Occipital lobe (tissue), 2 donors: ENCODE measurements around the gene LSAMP. TPM values are rescaled to one million over a fixed set of nuclear protein-coding genes. Genes with fewer than 3 reads are reported as not detected.
"Not testable (repeated sequence)": the region's sequence is repeated elsewhere in the genome, so short reads cannot be mapped to it uniquely, and the experiment has no call there.

Experiments
- DNase-seq: peaks from one replicate; lab custom pipeline; 2025; lab: John Stamatoyannopoulos, UW
- total RNA-seq: library from RNA; depleted of rRNA; stranded (reverse); fragments of >200 nt; gene quantifications from one replicate; pipeline ENCODE4 v1.2.3, GENCODE V29; 2014

Gene LSAMP
- total RNA-seq, 1 donor from 2014 or later: 47.3 TPM

DNA sequence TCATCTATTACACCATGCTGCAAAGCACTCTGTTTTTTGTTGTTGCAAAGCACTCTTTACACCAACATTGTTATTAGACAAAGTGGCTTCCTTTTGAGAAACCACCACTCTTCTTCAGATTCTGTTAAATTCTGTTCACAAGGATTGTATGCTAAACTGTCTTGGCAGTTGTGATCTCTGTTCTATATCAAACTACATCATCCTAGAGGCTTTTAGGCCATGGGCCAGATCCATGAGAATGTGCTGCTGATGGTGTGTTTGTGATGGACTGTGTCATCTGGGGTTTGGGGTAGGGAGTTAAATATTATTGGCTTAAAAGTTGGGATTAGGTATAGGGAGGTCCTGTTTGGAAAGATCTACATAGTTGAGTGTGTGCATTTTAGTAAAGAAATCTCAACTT, 592.2 kb downstream of the LSAMP start:
- no peak for DNase-seq

DNA sequence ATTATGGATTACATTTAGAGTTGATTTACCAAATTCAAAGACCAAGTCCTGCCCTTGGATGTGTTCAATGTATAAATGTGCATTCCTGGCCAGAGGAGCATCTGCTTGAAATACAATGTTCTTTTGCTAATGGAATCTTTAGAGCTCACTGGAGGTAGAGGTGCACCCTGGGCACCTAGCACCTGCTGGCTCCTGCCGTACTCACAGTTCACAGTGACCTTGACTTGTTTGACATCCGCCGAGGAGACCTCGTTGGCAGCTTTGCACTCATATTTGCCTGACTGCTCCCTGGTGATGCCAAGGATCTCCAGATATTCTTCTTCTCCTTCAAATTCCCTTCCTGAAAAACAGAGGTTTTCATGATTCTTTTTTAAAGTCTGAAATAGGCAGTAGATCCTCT, 593.0 kb downstream of the LSAMP start:
- DNase-seq: no peak

DNA sequence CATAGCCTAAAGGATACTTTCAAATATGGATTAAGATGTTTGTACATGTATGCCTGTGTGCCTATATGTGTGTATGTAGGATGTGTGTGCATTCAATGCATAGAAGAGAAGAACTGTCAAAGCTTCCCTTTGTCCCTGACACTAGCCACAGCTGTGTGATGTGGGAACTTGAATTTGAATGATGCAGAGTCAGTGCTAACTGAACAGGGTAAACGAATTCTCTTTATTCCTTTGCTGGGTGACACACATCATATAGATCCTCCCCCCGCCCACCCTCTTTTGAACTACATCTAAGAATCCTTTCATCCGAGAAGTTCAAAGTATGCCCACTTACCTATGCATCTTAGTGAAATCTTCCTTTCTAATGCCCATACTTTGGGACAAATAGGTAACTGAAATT, 593.7 kb downstream of the LSAMP start:
- DNase-seq: no peak

DNA sequence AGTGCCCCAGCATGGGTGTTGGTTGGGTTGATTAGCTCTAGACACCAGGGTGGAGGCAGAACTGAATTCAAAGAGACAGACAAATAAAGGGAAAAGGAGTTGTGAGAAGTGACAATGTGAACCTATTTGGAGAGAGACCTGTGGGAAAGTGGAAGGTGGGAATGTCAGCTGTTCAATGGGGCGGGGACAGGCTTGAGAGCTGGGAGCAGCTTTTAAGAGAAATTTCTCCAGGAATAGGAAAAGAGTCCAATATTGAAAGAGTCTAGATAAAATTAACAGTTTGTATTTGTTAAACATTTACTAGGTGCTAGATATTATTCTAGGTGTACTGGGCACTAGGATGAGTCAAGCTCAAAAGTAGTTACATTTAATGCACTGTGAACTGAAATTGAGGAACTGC, 596.6 kb downstream of the LSAMP start:
- no peak for DNase-seq

DNA sequence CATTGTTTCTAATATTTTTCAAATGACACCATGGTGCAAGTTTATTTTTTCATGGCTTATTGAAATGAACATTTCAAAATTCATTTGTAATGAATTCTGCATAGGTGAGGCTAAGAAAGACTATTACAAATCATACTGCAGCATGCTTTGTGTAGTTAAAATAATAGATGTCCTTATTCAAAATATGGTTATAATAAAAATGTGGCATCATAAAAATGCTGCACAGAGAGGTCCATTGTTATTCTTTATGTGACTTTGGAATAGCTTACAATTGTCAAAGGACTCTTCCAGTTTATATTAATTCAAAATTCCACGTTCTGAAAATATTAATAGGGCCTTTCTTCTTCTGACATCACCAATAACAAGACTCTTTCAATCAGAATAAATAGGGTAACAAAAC, 599.3 kb downstream of the LSAMP start:
- DNase-seq: no peak

DNA sequence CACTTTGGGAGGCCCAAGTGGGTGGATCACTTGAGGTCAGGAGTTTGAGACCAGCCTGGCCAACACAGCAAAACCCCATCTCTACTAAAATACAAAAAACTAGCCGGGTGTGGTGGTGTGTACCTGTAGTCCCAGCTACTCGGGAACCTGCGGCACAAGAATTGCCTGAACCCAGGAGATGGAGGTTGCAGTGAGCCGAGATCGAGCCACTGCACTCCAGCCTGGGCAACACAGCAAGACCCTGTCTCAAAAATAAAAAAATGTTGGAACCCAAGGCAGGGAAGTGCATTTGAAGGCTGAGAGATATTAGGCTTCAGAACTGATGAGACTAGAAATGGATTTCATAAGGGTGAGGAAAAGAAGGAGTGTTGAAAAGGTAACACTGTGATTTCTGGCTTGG, 600.6 kb downstream of the LSAMP start:
- DNase-seq: not testable (repeated sequence)

DNA sequence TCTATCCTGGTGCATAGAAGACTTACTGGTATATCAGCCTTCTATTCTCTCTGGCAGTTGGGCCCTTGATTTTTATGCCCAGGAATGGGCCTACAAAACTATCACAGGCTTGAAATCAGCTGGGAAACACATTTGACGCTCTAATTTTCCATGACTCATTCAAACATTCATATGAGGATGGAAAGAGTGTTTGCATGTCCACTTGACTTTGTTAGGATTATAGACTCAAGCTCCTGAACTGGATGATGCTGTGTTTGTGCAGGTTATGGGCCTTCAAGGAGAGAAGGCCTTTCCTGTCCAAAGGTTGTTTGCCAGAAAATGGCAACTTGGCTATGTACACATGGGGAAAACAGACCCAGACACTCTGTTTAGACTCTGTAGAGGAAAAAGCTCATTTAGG, 602.1 kb downstream of the LSAMP start:
- DNase-seq: no peak

DNA sequence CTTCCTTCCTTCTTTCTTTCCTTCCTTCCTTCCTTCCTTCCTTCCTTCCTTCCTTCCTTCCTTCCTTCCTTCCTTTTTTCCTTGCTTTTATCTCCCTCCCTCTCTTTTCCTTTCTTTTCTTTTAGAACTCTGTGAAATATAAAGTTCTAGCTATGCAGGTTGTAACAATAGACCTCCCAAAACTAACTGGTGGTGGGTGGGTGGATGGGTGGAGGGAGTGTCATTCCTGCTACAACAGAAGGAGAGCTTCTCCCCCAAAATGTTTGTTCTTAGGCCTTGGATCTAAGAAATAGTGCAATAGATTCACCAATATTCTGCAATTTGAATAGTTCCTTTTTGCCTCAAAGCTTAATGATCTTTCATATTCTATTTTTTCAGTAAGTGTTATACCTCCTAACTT, 606.0 kb downstream of the LSAMP start:
- no peak for DNase-seq

DNA sequence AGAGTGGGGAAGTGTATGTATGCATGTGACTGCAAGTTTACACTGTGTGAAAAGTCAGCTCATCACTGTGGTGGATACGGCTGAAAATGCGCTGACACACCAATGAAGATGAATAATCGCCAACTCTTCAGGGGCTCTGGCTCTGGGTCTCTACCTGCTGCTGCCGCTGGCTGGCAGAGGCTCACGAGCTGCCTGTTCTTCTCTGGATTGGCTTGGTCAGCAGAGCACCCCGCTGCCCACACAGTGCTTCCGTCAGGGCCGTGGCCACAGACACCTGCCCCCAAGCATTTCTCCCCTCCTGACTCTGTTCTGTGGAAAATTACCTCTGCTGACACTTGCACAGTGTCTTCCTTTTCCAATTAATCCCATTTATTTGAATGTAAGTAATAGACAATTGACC, 606.5 kb downstream of the LSAMP start:
- no peak for DNase-seq

DNA sequence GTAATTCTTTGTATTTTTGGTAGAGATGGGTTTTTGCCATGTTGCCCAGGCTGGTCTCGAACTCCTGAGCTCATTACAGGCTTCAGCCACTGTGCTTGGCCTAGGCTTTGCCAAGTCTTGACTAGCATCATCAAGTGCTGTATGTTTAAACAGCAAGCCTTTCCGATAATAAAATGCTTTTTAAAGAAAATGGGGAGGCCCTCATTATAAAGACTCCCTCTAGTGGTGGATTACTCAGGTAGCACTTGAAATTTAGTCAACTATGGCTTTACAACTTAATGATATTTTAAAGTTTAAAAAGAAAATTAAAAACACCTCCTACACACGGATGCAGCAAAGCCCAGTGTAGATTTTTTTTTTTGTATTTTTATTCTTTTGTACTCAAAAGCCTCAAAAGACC, 608.3 kb downstream of the LSAMP start:
- no peak for DNase-seq

DNA sequence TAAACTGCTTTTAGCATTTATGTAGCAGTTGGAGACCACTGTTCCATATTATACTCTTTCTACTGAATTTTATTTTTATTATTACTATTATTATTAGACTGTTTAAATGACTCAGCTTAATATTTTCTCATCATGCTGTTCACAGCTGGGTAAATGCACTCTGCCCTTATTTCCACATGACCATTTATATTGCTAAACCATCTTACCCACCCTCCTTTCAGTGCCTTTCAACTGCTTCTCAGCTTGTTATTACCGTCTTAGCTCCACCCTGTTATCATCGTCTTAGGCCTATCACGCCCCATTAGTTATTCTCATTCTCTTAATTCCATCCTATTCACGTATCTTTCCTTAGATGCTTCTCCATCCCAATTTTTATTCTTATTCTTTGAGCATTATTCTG, 609.3 kb downstream of the LSAMP start:
- DNase-seq: no peak

DNA sequence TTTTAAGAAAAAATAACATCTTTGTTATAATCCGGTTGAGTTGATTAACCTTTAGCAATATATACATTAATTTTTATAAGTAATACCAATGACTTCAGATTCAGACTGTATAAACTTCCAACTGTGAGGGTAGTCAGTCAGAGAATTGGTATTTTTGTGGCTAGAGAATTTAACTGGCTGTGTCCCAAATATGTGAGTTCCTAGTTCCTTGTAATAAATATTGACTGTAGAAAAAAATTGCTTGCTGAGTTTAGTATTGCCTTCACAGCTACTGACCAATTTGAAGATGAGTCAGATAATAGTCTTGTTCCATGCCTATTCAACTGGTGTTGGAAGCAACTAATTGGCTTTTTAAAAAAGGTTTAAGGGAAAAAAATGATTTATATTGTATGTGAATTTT, 611.2 kb downstream of the LSAMP start:
- no peak for DNase-seq

DNA sequence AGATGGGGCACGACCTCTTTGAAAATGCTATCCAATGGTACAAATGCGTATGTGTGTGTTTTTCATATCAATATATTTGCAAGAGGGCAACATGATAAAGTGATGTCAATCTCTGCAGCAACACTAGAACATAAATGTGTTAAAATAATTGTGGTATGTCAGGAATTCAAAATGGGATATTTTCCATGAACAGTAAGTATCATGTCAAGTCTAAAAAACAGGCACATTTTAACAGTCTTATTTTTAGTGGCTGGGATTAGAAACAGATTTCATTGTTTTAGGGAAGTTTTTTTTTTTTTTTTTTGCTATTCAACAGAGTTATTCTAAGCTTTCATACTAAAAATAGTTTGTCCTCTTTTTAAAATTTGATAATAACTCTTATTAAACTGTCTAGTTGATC, 612.2 kb downstream of the LSAMP start:
- no peak for DNase-seq

DNA sequence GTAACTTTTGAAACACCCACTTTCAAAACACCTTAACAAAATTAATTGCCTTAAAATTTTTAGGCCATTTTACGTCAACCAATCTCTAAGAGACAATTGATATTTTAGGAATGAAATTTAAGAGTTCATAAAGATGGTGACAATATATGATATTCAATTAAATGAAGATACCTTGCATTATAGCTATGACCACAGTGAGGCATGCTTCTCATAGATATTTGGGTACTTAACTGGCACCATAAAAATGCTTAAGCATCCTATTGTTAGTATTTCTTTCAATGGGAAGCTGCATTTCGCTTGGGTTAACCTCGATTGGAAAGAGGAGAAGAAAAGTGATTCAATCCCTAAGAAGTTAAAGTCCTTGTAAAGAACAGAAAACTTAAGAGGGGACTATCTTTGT, 613.0 kb downstream of the LSAMP start:
- no peak for DNase-seq

DNA sequence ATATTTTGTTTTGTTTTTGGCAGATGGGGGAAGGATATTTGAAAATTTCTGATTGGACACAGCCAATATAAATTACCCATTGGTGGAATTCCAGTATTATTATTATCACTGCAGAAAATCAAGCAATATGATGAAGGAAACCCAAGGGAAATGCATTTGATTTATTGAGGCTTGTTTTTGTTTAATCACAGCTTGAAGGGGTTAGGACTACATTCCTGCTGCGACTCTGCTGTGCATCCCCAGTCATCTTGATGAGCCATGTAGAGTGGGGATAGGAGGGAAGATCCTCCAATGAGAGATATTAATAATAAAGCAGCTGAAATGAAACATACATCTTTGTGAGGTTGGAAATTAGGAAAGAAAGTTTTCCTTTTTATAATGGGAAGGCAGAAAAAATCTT, 613.4 kb downstream of the LSAMP start:
- DNase-seq: no peak

DNA sequence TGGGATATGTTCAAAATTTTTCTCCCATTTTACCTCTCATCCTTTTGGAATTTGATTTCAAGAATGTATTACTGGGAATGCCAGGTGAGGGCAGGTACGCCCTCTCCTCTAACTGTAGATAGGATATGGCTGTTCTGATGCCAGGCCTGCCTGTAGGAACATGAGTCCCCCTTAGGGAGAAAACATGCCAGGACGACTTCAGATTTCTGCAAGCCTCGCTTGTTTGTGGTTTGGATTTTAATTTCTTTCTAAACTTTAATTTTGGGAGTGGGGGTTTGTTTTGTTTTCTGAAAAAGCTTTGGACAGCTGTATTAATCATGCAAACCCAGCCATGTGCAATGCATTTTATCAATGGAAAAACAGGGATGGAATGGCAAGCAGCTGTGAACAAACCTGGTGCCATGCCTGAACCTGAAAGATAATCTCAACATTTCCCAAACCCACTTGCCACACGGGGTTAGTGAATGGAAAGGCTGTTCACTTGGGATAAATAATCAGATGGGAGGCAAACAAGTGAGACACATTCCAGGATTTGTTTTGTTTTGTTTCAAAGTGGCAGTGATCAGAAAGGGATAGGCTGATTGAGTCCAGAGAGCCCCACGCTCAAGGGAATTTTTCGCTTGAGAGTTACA, 614.4 kb downstream of the LSAMP start:
- DNase-seq: no peak

DNA sequence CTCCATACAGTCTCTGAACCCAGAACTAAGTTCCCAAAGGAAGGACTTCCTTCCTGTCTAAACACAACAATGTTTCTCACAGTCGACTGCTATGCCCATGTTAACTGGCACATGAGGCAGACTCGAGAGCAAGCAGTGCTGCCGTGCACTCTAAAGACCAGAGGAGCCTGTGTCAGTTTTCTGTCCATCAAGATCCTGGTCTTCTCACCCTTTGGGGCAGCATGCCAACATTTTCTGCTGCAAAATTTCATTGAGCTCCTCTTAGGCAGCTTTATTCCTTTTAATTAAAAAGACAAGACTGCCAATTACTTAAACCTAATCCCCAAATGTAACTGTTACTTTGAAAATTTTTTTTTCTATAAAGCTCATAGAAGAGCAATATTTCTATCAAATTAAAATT, 616.9 kb downstream of the LSAMP start:
- DNase-seq: no peak

DNA sequence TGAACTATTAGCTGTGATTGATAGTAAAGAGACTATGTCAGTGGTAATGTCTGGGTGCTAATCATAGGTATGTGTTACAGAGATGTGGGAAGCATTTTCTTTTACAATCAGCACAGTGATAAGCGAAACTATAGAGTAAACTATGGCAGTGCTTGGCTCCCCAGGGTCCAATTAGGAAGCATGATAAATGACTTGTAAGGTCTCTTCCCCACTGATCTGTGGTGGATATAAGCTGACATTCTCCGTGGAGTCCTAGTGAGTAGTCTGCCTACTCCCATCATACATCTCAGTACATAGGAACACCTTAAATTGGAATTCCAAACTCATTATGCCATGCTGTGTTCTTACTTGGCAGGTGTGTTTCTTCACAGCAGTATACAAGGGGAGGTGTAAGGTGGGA, 617.8 kb downstream of the LSAMP start:
- no peak for DNase-seq

DNA sequence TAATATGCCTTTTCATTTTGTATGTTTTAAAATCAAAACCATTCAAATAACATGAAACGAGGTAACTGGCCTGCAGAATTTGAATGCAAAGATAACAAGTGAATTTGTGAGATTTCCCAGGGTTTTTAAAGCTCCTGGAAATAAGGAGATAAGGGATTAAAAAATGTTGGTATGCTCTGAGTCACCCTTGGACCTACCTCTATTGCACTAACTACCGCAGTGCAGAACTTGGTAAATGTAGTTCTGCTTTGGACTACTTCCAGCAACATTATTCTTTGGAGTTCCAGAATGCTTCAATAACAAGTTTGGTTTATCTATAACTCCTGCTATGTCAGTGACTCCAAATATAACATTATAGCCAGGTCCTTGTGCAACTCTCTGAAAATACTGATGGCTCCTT, 620.2 kb downstream of the LSAMP start:
- no peak for DNase-seq

DNA sequence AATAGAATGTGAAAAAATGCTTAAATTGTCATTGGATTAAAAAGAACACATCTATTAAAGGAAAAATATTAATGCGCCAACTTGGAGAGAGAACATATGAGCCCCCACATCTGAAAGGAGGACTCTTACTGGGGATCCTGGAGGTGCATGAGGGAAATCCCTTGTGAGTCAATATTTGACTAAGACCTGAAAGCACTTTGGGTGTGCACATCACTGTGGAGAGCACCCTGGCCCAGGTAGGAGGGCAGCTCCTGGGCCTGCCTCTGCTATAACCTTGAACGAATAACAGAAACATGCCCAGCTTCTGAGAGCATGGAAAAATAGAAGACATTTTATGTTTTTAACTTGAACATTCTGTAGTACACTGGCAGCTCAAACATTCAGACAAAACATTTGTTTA, 622.2 kb downstream of the LSAMP start:
- DNase-seq: no peak

DNA sequence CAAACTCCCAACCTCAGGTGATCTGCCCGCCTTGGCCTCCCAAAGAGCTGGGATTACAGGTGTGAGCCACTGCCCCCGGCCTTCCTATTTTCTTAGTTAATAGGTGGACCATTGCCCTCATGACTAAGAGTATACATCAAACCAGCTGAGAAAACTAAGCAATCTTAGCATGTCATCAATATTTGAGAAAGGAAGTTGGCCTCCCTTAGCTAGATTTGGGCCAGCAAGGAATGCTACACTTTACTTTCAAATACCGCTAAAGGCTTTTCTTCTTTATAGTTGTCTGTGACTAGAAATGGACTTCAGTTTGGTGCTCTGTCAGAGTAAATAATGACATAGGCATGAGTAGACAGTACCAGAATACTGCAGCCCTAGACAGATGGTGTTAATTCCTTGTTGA, 622.7 kb downstream of the LSAMP start:
- no peak for DNase-seq

DNA sequence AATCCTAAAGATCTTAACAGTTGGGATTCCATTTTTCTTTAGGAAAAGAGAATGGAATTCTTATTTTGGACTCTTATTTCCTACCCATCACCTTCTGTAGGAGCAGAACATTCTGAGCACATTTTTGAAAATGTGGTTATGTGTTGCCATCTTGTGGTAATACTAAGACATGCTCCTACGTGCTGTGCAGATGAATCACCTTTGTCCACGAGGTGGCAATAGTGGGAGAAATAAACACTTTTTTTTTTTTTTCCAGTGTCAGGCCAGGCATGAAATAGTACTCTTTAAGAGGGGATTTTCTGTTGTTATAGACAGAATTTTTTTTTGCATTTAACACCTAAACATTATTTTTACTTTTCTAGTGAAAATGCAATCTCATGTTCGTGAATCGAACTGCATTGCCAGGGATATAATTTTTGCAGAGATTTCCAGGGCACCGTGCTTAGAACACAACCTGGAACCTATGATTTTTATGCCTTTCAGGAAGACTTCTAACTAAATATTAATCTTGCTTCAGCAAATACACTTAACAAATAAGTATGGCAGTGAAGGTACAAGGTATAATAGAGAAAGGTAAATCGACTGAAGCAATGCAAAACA, 625.4 kb downstream of the LSAMP start:
- peak; percentile 10 for DNase-seq

DNA sequence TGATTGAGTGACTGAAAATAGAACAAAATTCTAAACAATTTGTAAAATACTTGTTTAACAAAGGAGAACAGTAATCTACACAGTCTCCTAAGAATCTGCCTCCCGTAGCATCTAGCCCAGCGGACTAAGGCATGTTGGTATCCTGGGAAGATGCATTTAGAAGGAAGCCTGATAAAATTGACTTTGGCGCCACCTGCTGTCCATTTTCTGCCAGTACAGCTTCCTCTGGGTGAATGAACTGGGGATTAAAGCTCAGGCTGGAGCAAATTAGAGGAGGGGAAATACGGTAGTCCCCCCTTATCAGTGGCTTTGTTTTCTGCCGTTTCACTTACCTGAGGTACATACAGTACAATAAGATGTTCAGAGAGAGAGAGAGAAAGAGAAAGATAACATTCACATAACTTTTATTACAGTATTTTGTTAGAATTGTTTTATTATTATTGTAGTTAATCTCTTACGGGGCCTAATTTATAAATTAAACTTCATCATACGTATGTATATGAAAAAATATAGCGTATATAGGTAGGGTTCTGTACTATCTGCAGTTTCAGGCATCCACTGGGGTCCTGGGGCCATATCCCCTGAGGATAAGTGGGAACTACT, 630.4 kb downstream of the LSAMP start:
- peak; percentile 57 for DNase-seq
